HS-27A (cell line): Measurements from ENCODE around the gene KRTAP1-4.
A peak's percentile ranks its signal among the peaks of the same experiment; 100 is the strongest.
"Not testable (repeated sequence)": the region's sequence is repeated elsewhere in the genome, so short reads cannot be mapped to it uniquely, and the experiment has no call there.

ENCODE experiments used
- DNase-seq: peaks from one replicate; pipeline ENCODE4 v3.0.0-alpha.2; 2012; ENCODE audit warnings: low read depth, missing footprints

Gene KRTAP1-4

DNA sequence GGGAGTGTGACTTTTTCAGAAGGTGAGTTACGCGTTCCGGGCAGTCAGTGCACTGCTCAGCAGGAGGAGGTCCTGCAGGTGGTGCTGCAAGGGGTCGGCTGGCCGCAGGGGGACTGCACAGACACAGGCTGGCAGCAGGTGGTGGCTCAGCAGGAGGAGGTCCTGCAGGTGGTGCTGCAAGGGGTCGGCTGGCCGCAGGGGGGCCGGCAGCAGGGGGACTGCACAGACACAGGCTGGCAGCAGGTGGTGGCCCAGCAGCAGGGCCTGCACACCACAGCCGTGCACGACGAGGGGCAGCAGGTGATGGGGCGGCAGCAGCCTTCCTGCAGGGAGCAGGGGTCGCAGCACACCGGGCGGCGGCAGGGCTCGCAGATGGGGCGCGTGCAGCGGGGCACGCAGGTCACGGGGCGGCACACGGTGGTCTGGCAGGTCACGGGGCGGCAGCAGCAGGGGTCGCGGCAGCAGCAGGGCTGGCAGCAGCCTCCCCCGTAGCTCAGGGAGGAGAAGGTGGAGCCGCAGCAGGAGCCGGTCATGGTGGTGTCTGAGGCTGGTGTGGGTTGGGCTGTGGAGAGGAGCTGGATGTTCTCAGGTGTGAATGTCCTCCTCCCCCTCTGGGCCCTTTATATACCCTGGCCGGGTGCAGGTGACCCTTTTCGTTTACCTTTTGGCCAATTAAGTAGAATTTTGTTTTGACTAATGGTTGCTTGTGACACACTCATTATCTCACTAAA is 16.9 kb upstream of the KRTAP1-4 start, which contains the start of gene KRTAP2-1:
Gene KRTAP2-1, minus strand, starts transcription at position 582 of the 731 bp plus-strand sequence. Its CDS starts 49 bp downstream, at position 533.
- DNase-seq = not testable (repeated sequence)

- DNase-seq = no peak
These were observed 13.0 kb upstream of the KRTAP1-4 start for GRCh38 chr17:41042953-41043352.

- DNase-seq = not testable (repeated sequence)
These were observed 11.0 kb upstream of the KRTAP1-4 start, which contains the start of gene KRTAP1-1 for GRCh38 chr17:41040783-41041571. TSS of gene KRTAP1-1 (minus strand) at chr17:41041450. CDS start at chr17:41041397, 53 bp downstream.

DNA sequence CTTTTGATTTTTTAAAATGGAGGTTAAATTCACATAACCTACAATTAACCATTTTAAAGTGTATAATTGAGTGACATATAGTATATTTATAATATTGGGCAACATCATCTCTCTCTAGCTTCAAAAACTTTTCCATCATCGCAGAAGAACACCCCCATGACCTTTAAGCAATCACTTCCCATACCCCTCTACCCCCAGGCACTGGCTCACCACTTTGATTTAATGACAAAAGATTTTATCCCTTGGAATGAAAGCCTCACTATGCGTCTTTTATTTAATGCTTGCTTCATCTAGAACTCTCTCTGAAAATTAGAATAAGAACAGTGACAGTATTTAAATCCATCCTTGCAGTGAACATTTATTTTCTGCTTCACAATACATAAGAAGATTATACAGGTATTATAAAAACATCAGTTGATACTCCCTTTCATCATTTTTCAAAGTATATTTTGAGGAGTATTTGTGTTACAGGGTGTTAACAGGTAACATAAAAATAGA is 7.9 kb upstream of the KRTAP1-4 start:
- DNase-seq = no peak

- not testable (repeated sequence) for DNase-seq
These were observed 4.4 kb upstream of the KRTAP1-4 start, which contains the start of gene KRTAP1-3 for GRCh38 chr17:41034346-41034935. TSS of gene KRTAP1-3 (minus strand) at chr17:41034874. CDS start at chr17:41034821, 53 bp downstream.

DNA sequence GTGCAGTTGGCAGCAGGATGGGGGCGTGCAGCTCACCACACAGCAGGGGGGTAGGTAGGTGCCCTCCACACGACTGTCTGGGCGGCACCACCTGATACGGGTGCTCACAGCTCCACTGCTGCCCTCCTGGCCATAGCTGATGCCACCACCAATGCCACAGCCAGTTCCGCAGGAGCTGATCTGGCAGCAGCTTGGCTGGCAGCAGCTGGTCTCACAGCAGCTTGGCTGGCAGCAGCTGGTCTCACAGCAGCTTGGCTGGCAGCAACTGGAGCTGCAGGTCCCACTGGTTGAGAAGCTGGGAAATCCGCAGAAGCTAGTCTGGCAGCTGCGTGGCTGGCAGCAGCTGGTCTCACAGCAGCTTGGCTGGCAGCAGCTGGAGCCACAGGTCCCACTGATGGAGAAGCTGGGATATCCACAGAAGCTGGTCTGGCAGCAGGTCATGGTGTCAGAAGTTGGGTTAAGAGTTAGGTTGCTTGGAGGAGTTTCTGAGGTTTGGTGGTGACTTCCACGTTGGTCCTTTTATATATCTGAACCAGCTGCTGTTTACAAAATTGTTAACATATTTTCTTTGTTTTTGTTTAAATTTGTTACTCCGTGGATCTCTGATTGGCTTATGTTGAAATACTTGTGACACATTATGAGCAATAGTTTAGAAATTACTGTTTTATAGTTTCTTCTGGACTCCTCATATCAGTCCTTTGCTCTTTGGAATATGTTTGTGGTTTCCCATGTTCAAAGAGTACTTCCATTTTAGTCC is 3.1 kb downstream of the KRTAP1-4 start, which contains the start of gene KRTAP1-5:
Gene KRTAP1-5, minus strand, starts transcription at position 494 of the 757 bp plus-strand sequence. Its CDS starts 53 bp downstream, at position 441.
- DNase-seq = peak; percentile 48

- DNase-seq = no peak
These were observed 5.3 kb downstream of the KRTAP1-4 start for GRCh38 chr17:41024697-41025096.

GRCh38 chr17:41020336-41020735 is 9.7 kb downstream of the KRTAP1-4 start:
- no peak for DNase-seq

DNA sequence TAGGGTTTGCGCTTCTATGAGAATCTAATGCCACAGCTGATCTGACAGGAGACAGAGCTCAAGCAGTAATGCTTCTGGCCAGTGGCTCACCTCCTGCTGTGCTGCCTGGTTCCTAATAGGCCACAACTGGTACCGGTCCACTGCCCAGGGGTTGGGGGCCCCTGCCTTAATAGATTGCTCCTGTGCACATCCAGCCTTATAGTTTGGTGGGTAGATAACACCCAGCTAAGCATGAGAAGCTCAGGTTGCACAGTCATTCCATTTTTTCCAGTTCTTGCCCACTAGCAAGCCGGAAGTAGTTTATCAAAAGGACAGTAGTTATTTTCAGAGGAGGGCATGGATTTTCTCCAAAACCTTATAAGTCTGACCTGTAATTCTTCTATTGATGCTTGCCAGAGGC is 10.6 kb downstream of the KRTAP1-4 start:
- DNase-seq = no peak

- no peak for DNase-seq
These were observed 11.5 kb downstream of the KRTAP1-4 start for GRCh38 chr17:41018541-41018940.

- DNase-seq = no peak
These were observed 13.3 kb downstream of the KRTAP1-4 start for GRCh38 chr17:41016578-41017215.

- no peak for DNase-seq
These were observed 14.5 kb downstream of the KRTAP1-4 start for GRCh38 chr17:41015454-41015853.

DNA sequence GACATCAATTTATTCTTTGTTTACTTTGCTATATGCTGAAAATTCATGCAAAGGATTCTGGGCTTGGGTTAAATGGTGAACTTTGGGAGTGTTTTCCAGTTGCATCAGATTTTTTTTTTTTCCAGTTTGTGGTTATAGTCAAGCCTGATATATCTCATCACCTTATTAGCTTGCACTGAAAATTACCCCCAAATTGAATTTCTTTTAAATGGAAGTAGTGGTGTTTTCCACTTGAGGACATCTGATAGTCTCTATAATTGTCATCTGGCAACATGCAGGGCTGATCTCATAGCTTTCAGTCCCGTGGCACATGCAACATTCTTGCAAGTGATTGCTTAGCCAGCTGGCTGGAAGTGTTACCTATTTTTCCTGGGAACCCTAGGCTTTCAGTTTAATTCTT is 16.4 kb downstream of the KRTAP1-4 start:
- DNase-seq = no peak

- no peak for DNase-seq
These were observed 16.8 kb downstream of the KRTAP1-4 start for GRCh38 chr17:41013181-41013580.

DNA sequence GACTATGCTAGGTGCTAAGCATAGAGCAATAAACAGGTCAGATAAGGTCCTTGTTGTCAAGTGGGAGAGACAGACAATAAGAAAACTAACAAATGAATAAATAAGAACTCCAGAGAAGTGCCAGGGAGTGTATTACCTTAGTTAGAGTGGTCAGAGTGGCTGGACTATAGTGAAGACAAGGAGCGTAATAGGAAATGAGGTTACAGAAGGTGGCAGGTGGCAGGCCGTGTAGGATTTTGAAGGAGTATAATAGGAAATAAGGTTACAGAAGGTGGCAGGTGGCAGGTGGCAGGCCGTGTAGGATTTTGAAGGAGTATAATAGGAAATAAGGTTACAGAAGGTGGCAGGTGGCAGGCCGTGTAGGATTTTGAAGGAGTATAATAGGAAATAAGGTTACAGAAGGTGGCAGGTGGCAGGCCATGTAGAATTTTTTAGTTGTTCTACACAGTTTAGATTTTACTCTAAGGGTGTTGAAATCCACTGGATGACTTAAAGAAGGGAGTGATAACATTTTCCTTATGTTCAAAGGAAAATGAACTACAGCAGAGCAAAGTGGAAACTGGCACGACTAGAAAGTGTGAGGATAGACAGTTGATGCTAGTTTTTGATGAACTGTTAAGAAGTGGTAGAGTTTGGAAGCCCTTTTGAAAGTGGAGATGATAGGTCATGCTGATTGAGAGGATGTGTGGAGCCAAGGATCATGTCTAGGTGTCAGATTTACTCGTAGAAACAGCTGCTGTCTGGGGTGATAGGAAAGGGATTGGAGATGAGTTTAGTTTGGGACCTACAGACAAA is 17.5 kb downstream of the KRTAP1-4 start:
- no peak for DNase-seq

GRCh38 chr17:41010441-41010840 is 19.6 kb downstream of the KRTAP1-4 start:
- no peak for DNase-seq

DNA sequence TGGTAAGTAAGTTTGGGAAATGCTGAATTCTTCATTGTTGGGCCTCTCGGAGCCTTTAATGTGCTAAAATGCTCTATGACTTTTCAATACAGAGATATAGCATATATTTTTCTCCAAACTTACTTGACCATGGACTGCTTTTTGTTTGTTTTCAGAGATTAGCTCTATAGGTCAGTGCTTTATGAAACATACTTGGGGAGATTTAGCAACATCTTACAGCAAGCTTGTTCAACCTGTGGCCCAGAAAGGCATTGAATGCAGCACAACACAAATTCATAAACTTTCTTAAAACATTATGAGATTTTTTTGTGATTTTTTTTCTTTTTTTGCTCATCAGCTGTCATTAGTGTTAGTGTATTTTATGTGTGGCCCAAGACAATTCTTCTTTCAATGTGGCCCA is 20.1 kb downstream of the KRTAP1-4 start:
- DNase-seq = no peak

DNA sequence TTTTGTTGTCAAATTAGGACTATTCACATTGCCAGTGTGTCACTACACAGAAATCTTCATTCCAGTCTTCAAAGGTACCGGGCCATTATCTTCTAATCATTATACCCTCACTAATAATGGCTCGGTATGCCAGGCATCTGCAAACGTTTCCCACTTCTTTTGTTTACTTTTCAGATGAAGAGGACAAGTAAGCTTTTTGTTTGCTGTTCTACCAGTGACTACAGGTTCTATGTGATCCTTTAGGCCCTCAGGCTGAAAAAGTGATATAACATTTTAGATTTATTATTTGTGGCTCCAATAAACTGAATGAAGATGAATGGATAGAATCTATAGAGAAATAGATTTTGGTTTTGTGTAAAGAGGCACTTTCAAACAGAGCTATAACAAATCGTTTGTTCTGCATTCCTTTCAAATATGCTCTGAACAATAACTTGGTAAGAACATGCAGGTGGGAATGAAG is 20.7 kb downstream of the KRTAP1-4 start:
- no peak for DNase-seq

DNA sequence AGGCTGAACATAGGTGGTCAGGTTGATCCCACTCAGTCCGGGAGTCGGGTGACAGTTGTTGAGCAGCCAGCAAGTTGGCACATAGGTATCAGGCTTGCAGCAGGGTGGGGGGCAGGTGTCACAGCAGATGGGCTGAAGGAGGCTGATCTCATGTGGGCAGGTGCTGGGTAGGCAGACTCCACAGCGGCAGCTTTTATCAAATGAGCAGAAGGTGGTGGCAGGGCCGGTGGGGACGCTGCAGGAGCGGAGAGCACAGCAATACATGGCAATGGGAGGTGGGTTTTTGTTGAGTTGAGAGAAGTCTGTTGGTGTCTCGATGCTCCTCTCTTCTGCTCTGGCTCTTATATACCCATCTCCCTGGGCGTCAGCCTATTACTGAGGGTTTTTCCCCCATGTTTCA is 21.2 kb downstream of the KRTAP1-4 start, which contains the start of gene KRTAP3-1:
Gene KRTAP3-1, minus strand, starts transcription at position 318 of the 400 bp plus-strand sequence. Its CDS starts 54 bp downstream, at position 264.
- no peak for DNase-seq

- DNase-seq = no peak
These were observed 25.6 kb downstream of the KRTAP1-4 start for GRCh38 chr17:41004397-41004796.
